Peyer's patch (tissue), 4 donors: ENCODE measurements around the gene TPP1. TPM values are rescaled to one million over a fixed set of nuclear protein-coding genes. Genes with fewer than 3 reads are reported as not detected.
A peak's percentile ranks its signal among the peaks of the same experiment; 100 is the strongest.

Experiments
- DNase-seq, 3 donors: peaks; one replicate each; pipeline ENCODE4 v3.0.0-alpha.2; 2017 to 2019
- H3K27ac ChIP-seq, 4 donors: fragments of 200-600 bp; sonication (generic); one replicate each; pipeline ENCODE4 v1.5.1; 2016 to 2019
- H3K27me3 ChIP-seq, 2 donors: fragments of 200-600 bp; sonication (generic); one replicate each; pipeline ENCODE4 v1.5.1; 2019
- H3K36me3 ChIP-seq, 3 donors: fragments of 200-600 bp; sonication (generic); one replicate each; pipeline ENCODE4 v1.5.1; 2016 to 2019
- H3K4me1 ChIP-seq, 4 donors: fragments of 200-600 bp; sonication (generic); one replicate each; pipeline ENCODE4 v1.5.1; 2016 to 2019
- H3K4me3 ChIP-seq, 4 donors: fragments of 200-600 bp; sonication (generic); 1 replicate in 3 of 4; 2 replicates in 1 of 4; pipeline ENCODE4 v1.5.1; 2016 to 2019; ENCODE audit warnings: mild to moderate bottlenecking in 1 of 4
- H3K9me3 ChIP-seq, 4 donors: fragments of 200-600 bp; sonication (generic); one replicate each; pipeline ENCODE4 v1.5.1; 2016 to 2019; ENCODE audit warnings: mild to moderate bottlenecking in 1 of 4
- CTCF ChIP-seq, 6 experiments: fragments of 450-650 bp in 4 of 6; fragments of 200-600 bp in 2 of 6; sonication (generic) in 1 of 6; IDR thresholded peaks; one replicate each; pipeline ENCODE4 v1.5.1; 2017 to 2019; ENCODE audit warnings: antibody characterized with exemption in 6 of 6, mild to moderate bottlenecking in 3 of 6, moderate library complexity in 1 of 6
- POLR2A ChIP-seq, 2 donors: fragments of 450-650 bp; IDR thresholded peaks; one replicate each; pipeline ENCODE4 v1.5.1; 2017; ENCODE audit warnings: antibody characterized with exemption in 2 of 2, mild to moderate bottlenecking in 2 of 2, moderate library complexity in 2 of 2
- total RNA-seq, 4 donors: library from RNA; depleted of rRNA; stranded (reverse); fragments of >200 nt; gene quantifications; one replicate each; pipeline ENCODE4 v1.1.0, GENCODE V29; 2016

Gene TPP1
- total RNA-seq, 4 donors from 2014 or later: 79.2 to 232 (median 134) TPM

DNA sequence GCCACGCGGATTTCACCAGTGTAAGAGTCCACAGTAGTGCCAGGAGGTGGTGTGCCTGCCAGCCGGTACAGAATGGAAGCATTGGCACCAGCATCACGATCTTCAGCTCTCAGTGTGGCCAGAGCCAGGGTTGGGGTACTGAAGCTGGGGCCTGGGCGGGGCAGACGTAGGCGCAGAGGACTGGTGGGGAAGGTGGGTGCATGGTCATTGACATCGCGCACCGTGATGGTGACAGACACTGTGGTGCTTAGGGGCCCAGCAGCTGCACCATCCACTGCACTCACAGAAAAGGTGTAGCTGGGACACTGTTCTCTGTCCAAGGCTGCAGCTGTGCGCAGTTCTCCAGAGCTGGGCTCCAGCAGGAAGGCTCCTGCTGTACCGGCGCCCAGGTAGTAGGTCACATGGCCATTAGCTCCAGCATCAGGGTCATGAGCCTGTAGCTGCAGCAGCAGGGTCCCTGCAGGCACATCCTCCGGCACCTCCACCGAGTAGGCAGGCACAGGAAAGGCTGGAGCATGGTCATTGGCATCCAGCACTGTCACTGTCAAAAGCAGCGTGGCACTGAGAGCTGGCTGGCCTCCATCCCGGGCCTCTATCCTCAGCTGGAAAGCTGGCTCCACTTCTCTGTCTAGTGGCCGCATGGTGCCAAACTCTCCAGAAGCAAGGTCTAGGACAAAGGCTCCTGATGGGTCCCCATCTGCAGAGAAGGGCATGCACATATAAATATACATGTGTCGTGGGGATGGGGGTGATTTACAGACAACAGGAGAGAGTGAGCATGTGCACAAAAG is 7.9 kb upstream of the TPP1 start:
- Histone ChIP-seq H3K9me3 (no peaks in the 10 kb centered on the region), H3K4me3 (no peak overlapping the region), H3K27ac (peak overlapping the region in 1 of 4 donors; percentile 56), H3K36me3 (peaks cover 0 to 40% (median 0%) of the 10 kb centered on the region in 3 donors), H3K4me1 (peaks cover 0 to 7% (median 0%) of the 10 kb centered on the region in 4 donors), H3K27me3 (no peaks in the 10 kb centered on the region)
- DNase-seq: no peak
- TF ChIP-seq POLR2A (IDR thresholded peaks at IDR 0.05) (no peak), CTCF (IDR thresholded peaks at IDR 0.05) (no peak)

GRCh38 chr11:6625832-6626420 is 6.7 kb upstream of the TPP1 start:
- Histone ChIP-seq H3K27ac (no peak overlapping the region), H3K36me3 (peaks cover 0 to 29% (median 0%) of the 10 kb centered on the region in 3 donors), H3K9me3 (no peaks in the 10 kb centered on the region), H3K4me3 (no peak overlapping the region), H3K27me3 (no peaks in the 10 kb centered on the region), H3K4me1 (peaks cover 0 to 7% (median 0%) of the 10 kb centered on the region in 4 donors)
- DNase-seq: no peak
- no peak for TF ChIP-seq POLR2A (IDR thresholded peaks at IDR 0.05)

GRCh38 chr11:6625156-6625831 is 6.1 kb upstream of the TPP1 start:
- DNase-seq: no peak
- TF ChIP-seq POLR2A (IDR thresholded peaks at IDR 0.05) (no peak), CTCF (IDR thresholded peaks at IDR 0.05) (no peak)

DNA sequence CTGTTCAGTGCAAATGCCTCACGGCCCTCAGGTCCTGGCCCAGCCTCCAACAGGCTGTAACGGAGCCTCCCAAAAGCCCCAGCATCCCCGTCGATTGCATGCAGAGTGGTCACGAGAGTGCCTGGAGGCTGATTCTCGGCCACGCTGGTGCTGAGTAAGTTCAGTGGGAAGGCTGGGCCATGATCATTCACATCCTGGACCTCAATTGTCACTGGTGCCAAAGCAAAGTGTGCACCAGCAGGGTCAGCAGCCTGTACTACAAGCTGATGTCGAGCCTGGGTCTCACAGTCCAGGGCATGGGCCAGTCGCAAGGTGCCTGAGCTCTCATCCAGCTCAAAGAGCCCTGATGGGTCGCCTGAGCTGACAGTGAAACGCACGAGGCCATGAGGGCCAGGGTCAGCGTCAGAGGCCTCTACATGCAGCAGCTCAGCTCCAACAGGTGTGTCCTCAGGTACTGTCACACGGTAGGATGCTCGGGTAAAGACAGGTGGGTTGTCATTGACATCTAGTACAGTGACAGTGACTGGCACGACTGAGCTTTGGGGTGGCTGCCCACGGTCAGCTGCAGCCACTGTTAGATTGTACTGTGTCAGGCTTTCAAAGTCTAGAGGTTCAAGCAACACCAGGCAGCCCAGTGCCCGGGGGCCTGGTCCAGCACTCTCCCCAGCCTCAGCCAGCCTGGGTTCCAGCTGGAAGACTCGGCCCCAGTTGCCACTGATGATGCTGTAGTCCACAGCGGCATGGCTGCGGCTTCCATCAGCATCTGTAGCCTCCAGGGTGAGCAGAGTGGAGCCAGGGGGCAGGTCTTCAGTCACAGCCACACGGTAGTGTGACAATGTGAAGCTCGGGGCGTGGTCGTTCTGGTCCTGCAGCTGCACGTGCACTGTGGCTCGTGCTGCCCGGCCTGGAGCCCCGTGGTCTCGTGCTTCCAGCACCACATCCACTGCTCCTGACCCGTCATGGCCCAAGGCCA is 4.5 kb upstream of the TPP1 start:
- H3K9me3 ChIP-seq: no peaks in the 10 kb centered on the region
- TF ChIP-seq POLR2A (IDR thresholded peaks at IDR 0.05): no peak
- no peak for TF ChIP-seq CTCF (IDR thresholded peaks at IDR 0.05)
- no peak overlapping the region for H3K27ac ChIP-seq
- DNase-seq: no peak
- H3K36me3 ChIP-seq: peaks cover 0 to 20% (median 0%) of the 10 kb centered on the region in 3 donors
- H3K4me1 ChIP-seq: peaks cover 0 to 7% (median 2%) of the 10 kb centered on the region in 4 donors
- no peak overlapping the region for H3K4me3 ChIP-seq
- H3K27me3 ChIP-seq: no peaks in the 10 kb centered on the region

More at GRCh38 chr11:6625156-6625831, 6.1 kb upstream of the TPP1 start:
- no peak overlapping the region for H3K27ac ChIP-seq
- peaks cover 0 to 28% (median 0%) of the 10 kb centered on the region in 3 donors for H3K36me3 ChIP-seq
- no peaks in the 10 kb centered on the region for H3K27me3 ChIP-seq
- H3K4me3 ChIP-seq: no peak overlapping the region
- H3K9me3 ChIP-seq: no peaks in the 10 kb centered on the region
- peaks cover 0 to 7% (median 0%) of the 10 kb centered on the region in 4 donors for H3K4me1 ChIP-seq

- no peak for TF ChIP-seq POLR2A (IDR thresholded peaks at IDR 0.05)
- no peak for TF ChIP-seq CTCF (IDR thresholded peaks at IDR 0.05)
- no peak overlapping the region for H3K27ac ChIP-seq
- no peak overlapping the region for H3K4me3 ChIP-seq
- DNase-seq: no peak
- H3K27me3 ChIP-seq: no peaks in the 10 kb centered on the region
- peaks cover 0 to 11% (median 7%) of the 10 kb centered on the region in 4 donors for H3K4me1 ChIP-seq
- H3K36me3 ChIP-seq: peaks cover 0 to 20% (median 0%) of the 10 kb centered on the region in 3 donors
- H3K9me3 ChIP-seq: no peaks in the 10 kb centered on the region
Observed at GRCh38 chr11:6622261-6623171, 3.3 kb upstream of the TPP1 start.
